ENCODE measurements around the gene TRAF6. TPM values are rescaled to one million over a fixed set of nuclear protein-coding genes. Genes with fewer than 3 reads are reported as not detected.

Gene TRAF6
- total and polyA plus RNA-seq, 10 of the 15 experiments (the other 5 are each of a cell fraction or from before 2014, with no cell fraction given), result 1.4 to 10.9 (median 7.0) TPM

DNA sequence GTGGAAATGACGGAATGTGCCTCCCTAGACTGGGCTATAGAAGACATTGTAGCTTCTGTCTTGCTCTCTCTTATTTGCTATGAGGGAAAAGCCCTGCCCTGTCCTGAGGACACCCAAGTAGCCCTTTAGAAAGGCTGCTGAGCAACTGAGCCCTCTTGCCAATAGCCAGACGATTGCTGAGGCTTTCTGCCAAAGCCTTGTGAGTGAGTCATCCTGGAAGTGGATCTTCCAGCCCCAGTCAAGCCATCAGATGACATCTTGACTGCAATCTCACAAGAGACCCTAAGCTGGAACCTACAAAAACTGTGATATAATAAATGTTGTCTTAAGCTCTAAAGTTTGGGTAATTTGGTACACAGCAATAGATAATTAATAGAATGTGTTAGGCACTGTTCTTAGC lies 3.9 kb upstream of the TRAF6 start:
- no peaks in the 10 kb centered on the region for H3K27me3 ChIP-seq (replicated peaks in 1 of 2; ENCODE audit: control insufficient read depth in 2 of 2, insufficient read depth in 2 of 2, low read length in 1 of 2)
- H4K20me1 ChIP-seq (ENCODE audit: control insufficient read depth, insufficient read depth), result no peaks in the 10 kb centered on the region
- no peak overlapping the region for H2AFZ ChIP-seq (ENCODE audit: control insufficient read depth, low read depth, low read length)
- SMC1A ChIA-PET (ENCODE audit: uncharacterized antibody, unreplicated experiment), result interaction anchor here (1.1 kb wide), 1 partner anchor 27 kb away, joined by 3 read pairs; no protein-coding TSS in a partner anchor
- no peak for DNase-seq (ENCODE audit: low read depth, low spot score)
- no peak for ATAC-seq
- no peak for FAIRE-seq
- WGBS (ENCODE audit: insufficient coverage, insufficient replicate concordance, low lambda C conversion rate, missing lambda C conversion rate), result 2% methylated on average over 2 of the region's 2 CpGs
- H3K79me2 ChIP-seq (ENCODE audit: control insufficient read depth, insufficient read depth, low read length), result peaks cover 12% of the 10 kb centered on the region
- intact Hi-C loops (cut with micrococcal nuclease; ENCODE audit: unreplicated experiment), result no loop called here
- peaks cover 2% of the 10 kb centered on the region; the same call in 1 of the 3 replicates for H3K9me3 ChIP-seq (replicated peaks; ENCODE audit: control insufficient read depth, insufficient read depth, low read length)
- H3K27ac ChIP-seq (ENCODE audit: control insufficient read depth, insufficient read depth), result no peak overlapping the region
- RAD21 ChIA-PET (ENCODE audit: unreplicated experiment), result no interaction called here
- no peaks in the 10 kb centered on the region for H3K36me3 ChIP-seq (ENCODE audit: control insufficient read depth in 2 of 2, insufficient read depth in 2 of 2, low read length in 1 of 2)
- no peak overlapping the region for H3K4me2 ChIP-seq (ENCODE audit: control insufficient read depth, insufficient read depth)
- in situ Hi-C loops (cut with MboI), result no loop called here
- no TSS peak for BruUV-seq (replicated peaks)
- H3K4me1 ChIP-seq (ENCODE audit: control insufficient read depth, insufficient read depth, low read length), result peaks cover 4% of the 10 kb centered on the region; the same call in 1 of the 2 replicates
- POLR2A ChIA-PET, result no interaction called here
- TF ChIP-seq CEBPB (IDR thresholded peaks at IDR 0.05; ENCODE audit: borderline replicate concordance in 1 of 2, low read depth in 2 of 2, low read length in 2 of 2), result no peak
- TF ChIP-seq HCFC1 (IDR thresholded peaks at IDR 0.05; ENCODE audit: low read length), result no peak
- no peak for TF ChIP-seq USF1 (IDR thresholded peaks at IDR 0.05; ENCODE audit: borderline replicate concordance, extremely low read length, insufficient read depth, low read depth, low read length)
- TF ChIP-seq ATF3 (IDR thresholded peaks at IDR 0.05; ENCODE audit: borderline replicate concordance, extremely low read depth, low read depth, low read length), result no peak
- TF ChIP-seq PAX8 (IDR thresholded peaks at IDR 0.05), result no peak
- no peak for TF ChIP-seq POLR2A (IDR thresholded peaks at IDR 0.05; ENCODE audit: low read depth, low read length)
- TF ChIP-seq TBL1XR1 (IDR thresholded peaks at IDR 0.05; ENCODE audit: low read depth, low read length), result no peak
- no peak for TF ChIP-seq RB1 (IDR thresholded peaks at IDR 0.05; ENCODE audit: borderline replicate concordance)
- TF ChIP-seq TCF3 (IDR thresholded peaks at IDR 0.05; ENCODE audit: borderline replicate concordance, insufficient read depth, low read depth, low read length), result no peak
- CTCF ChIA-PET, result interaction anchor here (0.7 to 2.8 kb wide), 2 partner anchors 21 kb away, joined by 3 to 11 read pairs; no protein-coding TSS in a partner anchor
- H3K4me3 ChIP-seq, result no peak overlapping the region
- H3K9ac ChIP-seq (ENCODE audit: control insufficient read depth, insufficient read depth, low read length), result no peak overlapping the region
